ENCODE results near the gene ENO1. TPM values are rescaled to one million over a fixed set of nuclear protein-coding genes. Genes with fewer than 3 reads are reported as not detected.

The ENO1 gene
- total and polyA plus RNA-seq, 9 of the 15 experiments (the other 6 are each of a cell fraction or from before 2014, with no cell fraction given) = 2,249 to 7,472 (median 2,868) TPM

- WGBS (ENCODE audit: insufficient coverage, low coverage, missing lambda C conversion rate) = 2% methylated on average over 11 of the region's 11 CpGs
- POLR2A ChIA-PET = interaction anchor here (1.0 to 9.5 kb wide), 8 partner anchors 9 to 176 kb away, joined by 3 to 219 read pairs (median 4); no protein-coding TSS in a partner anchor
- FAIRE-seq = peak; percentile 57
- in situ Hi-C loops (cut with MboI) = no loop called here
- no peak for DNase-seq (ENCODE audit: extremely low read depth in 1 of 4, low spot score in 3 of 4)
- no peak for ATAC-seq
- peak overlapping the region; percentile 98 to 99 for H3K9ac ChIP-seq (ENCODE audit: insufficient read depth in 1 of 2, low read depth in 2 of 2, low read length in 2 of 2)
- peaks cover 20% of the 10 kb centered on the region for H4K20me1 ChIP-seq (replicated peaks; ENCODE audit: control insufficient read depth, insufficient read depth, low read length)
- H3K27me3 ChIP-seq (ENCODE audit: control insufficient read depth in 2 of 2, insufficient read depth in 2 of 2, low read length in 2 of 2) = no peaks in the 10 kb centered on the region
- peak overlapping the region; percentile 82 for H3K4me3 ChIP-seq
- H3K9me3 ChIP-seq (replicated peaks; ENCODE audit: control insufficient read depth, insufficient read depth, low read depth, low read length) = no peaks in the 10 kb centered on the region
- no peaks in the 10 kb centered on the region for H3K9me1 ChIP-seq (ENCODE audit: control insufficient read depth, insufficient read depth, low read length)
- peak overlapping the region; percentile 99 for H3K27ac ChIP-seq (ENCODE audit: extremely low read depth, low read depth, low read length)
- peaks cover 26 to 31% of the 10 kb centered on the region in 2 experiments for H3K4me1 ChIP-seq (replicated peaks in 1 of 2; ENCODE audit: control insufficient read depth in 2 of 2, insufficient read depth in 2 of 2, low read length in 2 of 2)
- H3K79me2 ChIP-seq (ENCODE audit: control insufficient read depth, insufficient read depth, low read length) = peaks cover 57% of the 10 kb centered on the region
- peaks cover 33% of the 10 kb centered on the region for H3K36me3 ChIP-seq (ENCODE audit: control insufficient read depth, insufficient read depth, low read length)
- CTCF ChIA-PET (ENCODE audit: low intra/inter-chr PET ratio) = no interaction called here
- intact Hi-C loops (cut with micrococcal nuclease) = no loop called here
- H3K4me2 ChIP-seq (ENCODE audit: insufficient read depth, low read length) = peak overlapping the region; percentile 98
- peak overlapping the region; percentile 85 for H2AFZ ChIP-seq (ENCODE audit: low read depth, low read length)
- no TSS peak for BruUV-seq (replicated peaks)
- TF ChIP-seq PHB2 (IDR thresholded peaks at IDR 0.05; ENCODE audit: low read depth) (no peak), NR2C2 (CRISPR knock-in tag; IDR thresholded peaks at IDR 0.05) (no peak), NR2C2 (tag; IDR thresholded peaks at IDR 0.05) (no peak; the same call in 1 of the 2 replicates), FOXK2 (conservative IDR thresholded peaks at IDR 0.05 in 1 of 2, IDR thresholded peaks at IDR 0.05 in 1 of 2; ENCODE audit: low read depth in 2 of 2) (0 out of 4 replicates have a peak, but pooled peaks of 1 of the 2 experiments have one; percentile 20), ZFP36 (IDR thresholded peaks at IDR 0.05; ENCODE audit: low read depth, low read length, partially characterized antibody) (no peak), HEY1 (CRISPR knock-in tag; IDR thresholded peaks at IDR 0.05; ENCODE audit: borderline replicate concordance) (no peak), PKNOX1 (IDR thresholded peaks at IDR 0.05) (no peak), SIRT6 (IDR thresholded peaks at IDR 0.05; ENCODE audit: low read depth, low read length) (no peak), ZBTB17 (CRISPR knock-in tag; IDR thresholded peaks at IDR 0.05) (no peak)
- TF ChIP-seq, protein P1, sequence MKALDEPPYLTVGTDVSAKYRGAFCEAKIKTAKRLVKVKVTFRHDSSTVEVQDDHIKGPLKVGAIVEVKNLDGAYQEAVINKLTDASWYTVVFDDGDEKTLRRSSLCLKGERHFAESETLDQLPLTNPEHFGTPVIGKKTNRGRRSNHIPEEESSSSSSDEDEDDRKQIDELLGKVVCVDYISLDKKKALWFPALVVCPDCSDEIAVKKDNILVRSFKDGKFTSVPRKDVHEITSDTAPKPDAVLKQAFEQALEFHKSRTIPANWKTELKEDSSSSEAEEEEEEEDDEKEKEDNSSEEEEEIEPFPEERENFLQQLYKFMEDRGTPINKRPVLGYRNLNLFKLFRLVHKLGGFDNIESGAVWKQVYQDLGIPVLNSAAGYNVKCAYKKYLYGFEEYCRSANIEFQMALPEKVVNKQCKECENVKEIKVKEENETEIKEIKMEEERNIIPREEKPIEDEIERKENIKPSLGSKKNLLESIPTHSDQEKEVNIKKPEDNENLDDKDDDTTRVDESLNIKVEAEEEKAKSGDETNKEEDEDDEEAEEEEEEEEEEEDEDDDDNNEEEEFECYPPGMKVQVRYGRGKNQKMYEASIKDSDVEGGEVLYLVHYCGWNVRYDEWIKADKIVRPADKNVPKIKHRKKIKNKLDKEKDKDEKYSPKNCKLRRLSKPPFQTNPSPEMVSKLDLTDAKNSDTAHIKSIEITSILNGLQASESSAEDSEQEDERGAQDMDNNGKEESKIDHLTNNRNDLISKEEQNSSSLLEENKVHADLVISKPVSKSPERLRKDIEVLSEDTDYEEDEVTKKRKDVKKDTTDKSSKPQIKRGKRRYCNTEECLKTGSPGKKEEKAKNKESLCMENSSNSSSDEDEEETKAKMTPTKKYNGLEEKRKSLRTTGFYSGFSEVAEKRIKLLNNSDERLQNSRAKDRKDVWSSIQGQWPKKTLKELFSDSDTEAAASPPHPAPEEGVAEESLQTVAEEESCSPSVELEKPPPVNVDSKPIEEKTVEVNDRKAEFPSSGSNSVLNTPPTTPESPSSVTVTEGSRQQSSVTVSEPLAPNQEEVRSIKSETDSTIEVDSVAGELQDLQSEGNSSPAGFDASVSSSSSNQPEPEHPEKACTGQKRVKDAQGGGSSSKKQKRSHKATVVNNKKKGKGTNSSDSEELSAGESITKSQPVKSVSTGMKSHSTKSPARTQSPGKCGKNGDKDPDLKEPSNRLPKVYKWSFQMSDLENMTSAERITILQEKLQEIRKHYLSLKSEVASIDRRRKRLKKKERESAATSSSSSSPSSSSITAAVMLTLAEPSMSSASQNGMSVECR (CRISPR knock-in tag; IDR thresholded peaks at IDR 0.05) = no peak
- TF ChIP-seq, protein P2, sequence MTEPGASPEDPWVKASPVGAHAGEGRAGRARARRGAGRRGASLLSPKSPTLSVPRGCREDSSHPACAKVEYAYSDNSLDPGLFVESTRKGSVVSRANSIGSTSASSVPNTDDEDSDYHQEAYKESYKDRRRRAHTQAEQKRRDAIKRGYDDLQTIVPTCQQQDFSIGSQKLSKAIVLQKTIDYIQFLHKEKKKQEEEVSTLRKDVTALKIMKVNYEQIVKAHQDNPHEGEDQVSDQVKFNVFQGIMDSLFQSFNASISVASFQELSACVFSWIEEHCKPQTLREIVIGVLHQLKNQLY (CRISPR knock-in tag; conservative IDR thresholded peaks at IDR 0.05) = no peak
Observed at GRCh38 chr1:8879464-8879921, 1.0 kb upstream of the ENO1 start.
